Measurements from ENCODE around the gene SPAG17.

DNA sequence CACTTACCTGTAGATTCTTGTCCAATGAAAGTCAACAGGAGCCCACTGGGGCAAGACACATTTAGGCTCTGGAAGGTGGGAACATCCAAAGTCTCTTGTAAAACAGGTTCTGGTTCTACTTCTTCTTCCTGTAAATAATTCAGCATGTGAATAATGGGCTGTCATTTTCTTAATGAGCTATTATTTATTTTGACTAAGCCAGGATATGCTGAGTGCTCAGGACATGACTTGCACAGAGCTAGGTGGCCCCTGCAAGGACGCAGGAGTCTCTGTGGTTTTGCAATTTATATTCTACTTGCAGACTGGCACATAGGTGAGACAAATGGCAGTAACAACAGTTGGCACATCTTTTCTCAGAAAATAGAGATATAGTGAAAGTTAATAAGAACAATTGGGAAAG is 156.8 kb downstream of the SPAG17 start:
- TF ChIP-seq, protein P1, sequence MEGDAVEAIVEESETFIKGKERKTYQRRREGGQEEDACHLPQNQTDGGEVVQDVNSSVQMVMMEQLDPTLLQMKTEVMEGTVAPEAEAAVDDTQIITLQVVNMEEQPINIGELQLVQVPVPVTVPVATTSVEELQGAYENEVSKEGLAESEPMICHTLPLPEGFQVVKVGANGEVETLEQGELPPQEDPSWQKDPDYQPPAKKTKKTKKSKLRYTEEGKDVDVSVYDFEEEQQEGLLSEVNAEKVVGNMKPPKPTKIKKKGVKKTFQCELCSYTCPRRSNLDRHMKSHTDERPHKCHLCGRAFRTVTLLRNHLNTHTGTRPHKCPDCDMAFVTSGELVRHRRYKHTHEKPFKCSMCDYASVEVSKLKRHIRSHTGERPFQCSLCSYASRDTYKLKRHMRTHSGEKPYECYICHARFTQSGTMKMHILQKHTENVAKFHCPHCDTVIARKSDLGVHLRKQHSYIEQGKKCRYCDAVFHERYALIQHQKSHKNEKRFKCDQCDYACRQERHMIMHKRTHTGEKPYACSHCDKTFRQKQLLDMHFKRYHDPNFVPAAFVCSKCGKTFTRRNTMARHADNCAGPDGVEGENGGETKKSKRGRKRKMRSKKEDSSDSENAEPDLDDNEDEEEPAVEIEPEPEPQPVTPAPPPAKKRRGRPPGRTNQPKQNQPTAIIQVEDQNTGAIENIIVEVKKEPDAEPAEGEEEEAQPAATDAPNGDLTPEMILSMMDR (IDR thresholded peaks at IDR 0.05 in 2 of 3, conservative IDR thresholded peaks at IDR 0.05 in 1 of 3; ENCODE audit: borderline replicate concordance in 1 of 3, insufficient read depth in 1 of 3, low read depth in 2 of 3, low read length in 2 of 3), result no peak
- TF ChIP-seq POLR2AphosphoS5 (IDR thresholded peaks at IDR 0.05; ENCODE audit: low read depth, low read length) (no peak), POLR2A (IDR thresholded peaks at IDR 0.05; ENCODE audit: borderline replicate concordance, extremely low read depth, insufficient read depth, insufficient read length) (no peak), SRF (IDR thresholded peaks at IDR 0.05; ENCODE audit: low read depth) (no peak), JUND (IDR thresholded peaks at IDR 0.05) (no peak), RAD21 (IDR thresholded peaks at IDR 0.05; ENCODE audit: low read depth) (no peak), EGR1 (IDR thresholded peaks at IDR 0.05; ENCODE audit: low read depth) (no peak), YY1 (IDR thresholded peaks at IDR 0.05; ENCODE audit: extremely low read depth, insufficient replicate concordance, low read depth, low read length) (no peak), EZH2 (IDR thresholded peaks at IDR 0.05) (no peak), ZNF274 (IDR thresholded peaks at IDR 0.05; ENCODE audit: low read depth, low read length) (no peak)
- TF ChIP-seq, protein P2, sequence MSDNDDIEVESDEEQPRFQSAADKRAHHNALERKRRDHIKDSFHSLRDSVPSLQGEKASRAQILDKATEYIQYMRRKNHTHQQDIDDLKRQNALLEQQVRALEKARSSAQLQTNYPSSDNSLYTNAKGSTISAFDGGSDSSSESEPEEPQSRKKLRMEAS (IDR thresholded peaks at IDR 0.05), result no peak
- TF ChIP-seq, protein P3, sequence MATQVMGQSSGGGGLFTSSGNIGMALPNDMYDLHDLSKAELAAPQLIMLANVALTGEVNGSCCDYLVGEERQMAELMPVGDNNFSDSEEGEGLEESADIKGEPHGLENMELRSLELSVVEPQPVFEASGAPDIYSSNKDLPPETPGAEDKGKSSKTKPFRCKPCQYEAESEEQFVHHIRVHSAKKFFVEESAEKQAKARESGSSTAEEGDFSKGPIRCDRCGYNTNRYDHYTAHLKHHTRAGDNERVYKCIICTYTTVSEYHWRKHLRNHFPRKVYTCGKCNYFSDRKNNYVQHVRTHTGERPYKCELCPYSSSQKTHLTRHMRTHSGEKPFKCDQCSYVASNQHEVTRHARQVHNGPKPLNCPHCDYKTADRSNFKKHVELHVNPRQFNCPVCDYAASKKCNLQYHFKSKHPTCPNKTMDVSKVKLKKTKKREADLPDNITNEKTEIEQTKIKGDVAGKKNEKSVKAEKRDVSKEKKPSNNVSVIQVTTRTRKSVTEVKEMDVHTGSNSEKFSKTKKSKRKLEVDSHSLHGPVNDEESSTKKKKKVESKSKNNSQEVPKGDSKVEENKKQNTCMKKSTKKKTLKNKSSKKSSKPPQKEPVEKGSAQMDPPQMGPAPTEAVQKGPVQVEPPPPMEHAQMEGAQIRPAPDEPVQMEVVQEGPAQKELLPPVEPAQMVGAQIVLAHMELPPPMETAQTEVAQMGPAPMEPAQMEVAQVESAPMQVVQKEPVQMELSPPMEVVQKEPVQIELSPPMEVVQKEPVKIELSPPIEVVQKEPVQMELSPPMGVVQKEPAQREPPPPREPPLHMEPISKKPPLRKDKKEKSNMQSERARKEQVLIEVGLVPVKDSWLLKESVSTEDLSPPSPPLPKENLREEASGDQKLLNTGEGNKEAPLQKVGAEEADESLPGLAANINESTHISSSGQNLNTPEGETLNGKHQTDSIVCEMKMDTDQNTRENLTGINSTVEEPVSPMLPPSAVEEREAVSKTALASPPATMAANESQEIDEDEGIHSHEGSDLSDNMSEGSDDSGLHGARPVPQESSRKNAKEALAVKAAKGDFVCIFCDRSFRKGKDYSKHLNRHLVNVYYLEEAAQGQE (IDR thresholded peaks at IDR 0.05; ENCODE audit: low read depth), result no peak

Data from HCT116 (cell line).